Spleen (tissue), 11 donors: ENCODE results near the gene TRNP1. TPM values are rescaled to one million over a fixed set of nuclear protein-coding genes. Genes with fewer than 3 reads are reported as not detected.

Experiments used
- DNase-seq: peaks from one replicate; pipeline ENCODE4 v3.0.0-alpha.2; 2020
- H3K27ac ChIP-seq, 8 donors: fragments of 200-600 bp; sonication (generic) in 7 of 8; 1 replicate in 4 of 8; 2 replicates in 4 of 8; pipeline versions ENCODE4 v1.5.0 to v1.8.0; 2016 to 2021; ENCODE audit warnings: inconsistent platforms in 4 of 8, mild to moderate bottlenecking in 4 of 8, moderate library complexity in 1 of 8
- H3K27me3 ChIP-seq, 7 donors: fragments of 200-600 bp; sonication (generic) in 6 of 7; replicated peaks in 1 of 7; 1 replicate in 4 of 7; 2 replicates in 3 of 7; pipeline versions ENCODE4 v1.5.0 to v1.8.0; 2016 to 2021; ENCODE audit warnings: inconsistent platforms in 3 of 7, mild to moderate bottlenecking in 1 of 7
- H3K36me3 ChIP-seq, 6 donors: fragments of 200-600 bp; sonication (generic) in 5 of 6; 1 replicate in 4 of 6; 2 replicates in 2 of 6; pipeline versions ENCODE4 v1.5.0 to v1.8.0; 2016 to 2021; ENCODE audit warnings: inconsistent platforms in 2 of 6
- H3K4me1 ChIP-seq, 6 donors: fragments of 200-600 bp; sonication (generic) in 5 of 6; 1 replicate in 3 of 6; 2 replicates in 3 of 6; pipeline versions ENCODE4 v1.5.0 to v1.8.0; 2016 to 2021; ENCODE audit warnings: inconsistent platforms in 3 of 6
- H3K4me3 ChIP-seq, 8 donors: fragments of 200-600 bp; sonication (generic) in 7 of 8; 1 replicate in 4 of 8; 2 replicates in 4 of 8; pipeline versions ENCODE4 v1.5.0 to v1.8.0; 2016 to 2021; ENCODE audit warnings: inconsistent platforms in 4 of 8, mild to moderate bottlenecking in 4 of 8, moderate library complexity in 2 of 8
- H3K9me3 ChIP-seq, 8 donors: fragments of 200-600 bp; sonication (generic) in 7 of 8; 1 replicate in 4 of 8; 2 replicates in 4 of 8; pipeline versions ENCODE4 v1.5.0 to v1.8.0; 2016 to 2021; ENCODE audit warnings: inconsistent platforms in 4 of 8
- POLR2A ChIP-seq, 3 donors: fragments of 450-650 bp; IDR thresholded peaks; one replicate each; pipeline ENCODE4 v1.5.1; 2017; ENCODE audit warnings: antibody characterized with exemption in 3 of 3, mild to moderate bottlenecking in 1 of 3
- POLR2AphosphoS5 ChIP-seq, 3 donors: sonication (generic); formaldehyde crosslinking; IDR thresholded peaks; one replicate each; pipeline ENCODE4 v1.5.1; 2017; ENCODE audit warnings: antibody characterized with exemption in 3 of 3
- WGBS, 5 donors: extraction: QIAGEN DNeasy Blood & Tissue Kit in 3 of 5; methylation state at CpG; one replicate each; pipeline versions ENCODE4 v1.1.5 to v1.1.7; 2013 to 2018; 5-methylcytosine and 5-hydroxymethylcytosine counted together
- intact Hi-C: fragments of 100-400 bp; cut with DNase I; formaldehyde crosslinking; loops from one replicate; pipeline ENCODE4 v1.15.0; 2023; ENCODE audit warnings: low total_unique reads
- polyA plus RNA-seq, 3 donors: library from polyadenylated mRNA; stranded (reverse); fragments of 200-250 nt; gene quantifications; one replicate each; pipeline ENCODE4 v1.2.1, GENCODE V29; 2013
- total RNA-seq, 7 donors: library from RNA; depleted of rRNA in 3 of 7; stranded (reverse); fragments of >200 nt in 3 of 7; fragmentation: NEBNext Ultra II Directional in 4 of 7; extraction: Animal tissue kit (Norgen Biotek cat#: 25700) in 4 of 7; gene quantifications; one replicate each; pipeline versions ENCODE4 v1.1.0 to v1.2.1, GENCODE V29; 2016 to 2021
- TF ChIP-seq, protein P1 (sequence below), 11 experiments: fragments of 200-600 bp in 7 of 11; fragments of 450-650 bp in 4 of 11; sonication (generic) in 4 of 11; IDR thresholded peaks in 8 of 11; conservative IDR thresholded peaks in 3 of 11; 1 replicate in 7 of 11; 2 replicates in 4 of 11; pipeline versions ENCODE4 v1.4.0 to v1.8.0; 2016 to 2021; ENCODE audit warnings: antibody characterized with exemption in 11 of 11, inconsistent platforms in 4 of 11, mild to moderate bottlenecking in 1 of 11
- donor health status: healthy with polysubstance abuse.
- donor health status: DM: no; HTN: no; CAD: no; lungs with moderate emphysema.
- donor health status: DM: no; HTN: no; CAD: no.
- donor health status: Bipolar disorder and iron deficiency.
- donor health status: healthy.
- donor health status: DM: no; HTN: no; CAD: no.
- donor health status: DM: yes; HTN: yes; CAD: no.

TRNP1 gene
- total and polyA plus RNA-seq, 10 donors = 3.1 to 18.1 (median 6.5) TPM

DNA sequence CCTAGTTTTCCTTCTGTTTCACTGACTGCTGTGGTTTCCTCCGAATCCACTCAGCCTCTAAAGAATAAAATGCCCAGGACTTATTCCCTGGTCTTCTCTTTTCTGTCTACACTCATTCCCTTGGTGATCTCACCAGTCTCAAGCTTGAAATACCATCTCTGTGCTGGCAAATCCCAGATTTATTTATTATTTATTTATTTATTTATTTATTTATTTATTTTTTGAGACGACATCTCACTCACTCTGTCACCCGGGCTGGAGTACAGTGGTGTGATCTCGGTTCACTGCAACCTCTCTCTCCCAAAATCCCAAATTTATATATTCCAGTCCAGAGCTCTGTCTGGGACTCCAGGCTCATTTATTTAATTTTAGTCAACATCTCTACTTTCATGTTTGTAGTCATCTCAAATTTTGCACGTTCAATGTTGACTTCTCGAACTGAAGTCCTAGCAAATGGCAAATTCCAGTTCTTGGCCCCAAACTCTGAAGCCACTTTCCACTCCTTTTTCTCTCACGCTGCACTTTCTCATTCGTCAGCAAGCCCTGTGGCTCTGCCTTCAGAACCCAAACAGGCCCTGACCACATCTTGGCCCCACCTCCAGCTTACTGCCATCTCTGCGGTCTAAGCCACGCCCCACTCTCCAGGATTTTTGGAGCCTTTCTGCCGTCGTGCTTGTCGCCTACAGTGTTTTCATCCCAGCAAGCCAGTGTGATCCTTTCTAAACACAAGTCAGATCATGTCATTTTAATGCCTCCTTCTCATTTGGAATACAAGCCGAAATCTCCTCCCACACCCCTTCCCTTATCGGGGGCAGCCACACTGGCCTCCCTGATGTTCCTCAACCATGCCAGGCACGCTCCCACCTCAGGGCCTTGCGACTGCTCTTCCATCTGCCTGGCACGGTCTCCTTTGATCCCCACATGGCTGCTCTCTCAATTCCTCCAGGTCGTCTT lies 33.4 kb downstream of the TRNP1 start:
- Histone ChIP-seq H3K27me3 (peaks cover 0 to 9% (median 0%) of the 10 kb centered on the region in 7 donors), H3K4me3 (no peak overlapping the region), H3K9me3 (no peaks in the 10 kb centered on the region), H3K4me1 (peaks cover 6 to 24% (median 9%) of the 10 kb centered on the region in 6 donors), H3K27ac (peak overlapping the region in 6 of 8 donors; percentile 33 to 70 (median 52)), H3K36me3 (no peaks in the 10 kb centered on the region)
- no peak for DNase-seq
- intact Hi-C loops = no loop called here
- 70 to 82% (median 80%) methylated on average over 19 of the region's 19 CpGs for WGBS, 5 donors
- TF ChIP-seq POLR2AphosphoS5 (IDR thresholded peaks at IDR 0.05) (no peak), POLR2A (IDR thresholded peaks at IDR 0.05) (no peak)
- TF ChIP-seq, protein P1, sequence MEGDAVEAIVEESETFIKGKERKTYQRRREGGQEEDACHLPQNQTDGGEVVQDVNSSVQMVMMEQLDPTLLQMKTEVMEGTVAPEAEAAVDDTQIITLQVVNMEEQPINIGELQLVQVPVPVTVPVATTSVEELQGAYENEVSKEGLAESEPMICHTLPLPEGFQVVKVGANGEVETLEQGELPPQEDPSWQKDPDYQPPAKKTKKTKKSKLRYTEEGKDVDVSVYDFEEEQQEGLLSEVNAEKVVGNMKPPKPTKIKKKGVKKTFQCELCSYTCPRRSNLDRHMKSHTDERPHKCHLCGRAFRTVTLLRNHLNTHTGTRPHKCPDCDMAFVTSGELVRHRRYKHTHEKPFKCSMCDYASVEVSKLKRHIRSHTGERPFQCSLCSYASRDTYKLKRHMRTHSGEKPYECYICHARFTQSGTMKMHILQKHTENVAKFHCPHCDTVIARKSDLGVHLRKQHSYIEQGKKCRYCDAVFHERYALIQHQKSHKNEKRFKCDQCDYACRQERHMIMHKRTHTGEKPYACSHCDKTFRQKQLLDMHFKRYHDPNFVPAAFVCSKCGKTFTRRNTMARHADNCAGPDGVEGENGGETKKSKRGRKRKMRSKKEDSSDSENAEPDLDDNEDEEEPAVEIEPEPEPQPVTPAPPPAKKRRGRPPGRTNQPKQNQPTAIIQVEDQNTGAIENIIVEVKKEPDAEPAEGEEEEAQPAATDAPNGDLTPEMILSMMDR (IDR thresholded peaks at IDR 0.05 in 8 of 11, conservative IDR thresholded peaks at IDR 0.05 in 3 of 11) = no peak

DNA sequence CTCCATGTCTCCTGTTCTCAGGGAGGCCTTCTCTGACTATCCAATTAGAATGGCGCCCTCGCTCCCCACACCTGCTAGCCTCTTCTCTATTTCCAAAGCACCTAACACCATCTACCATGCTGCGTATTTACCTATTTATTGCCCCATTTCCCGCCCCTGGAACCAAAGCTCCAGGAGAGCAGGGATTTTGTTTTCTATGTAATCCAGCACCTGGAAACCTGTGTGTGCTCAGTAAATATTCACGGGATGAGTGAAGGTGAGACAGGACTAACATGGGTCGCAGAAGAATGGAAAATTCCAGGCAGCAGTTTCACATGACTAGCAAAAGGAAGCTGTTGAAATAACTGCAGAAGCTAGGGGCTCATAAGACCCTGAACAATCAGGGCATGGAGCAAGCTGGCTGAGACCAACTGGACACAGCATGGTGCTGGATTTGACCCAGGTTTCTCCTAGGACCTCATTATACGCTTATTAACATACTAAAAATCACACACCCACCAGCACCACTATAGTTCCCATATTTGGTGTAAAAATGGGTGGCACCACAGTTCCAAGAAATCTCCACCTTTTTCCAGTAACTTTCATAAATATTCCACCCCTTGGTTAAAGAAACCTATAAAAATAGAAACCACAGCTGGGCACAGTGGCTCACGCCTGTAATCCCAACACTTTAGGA lies 34.2 kb downstream of the TRNP1 start:
- peak overlapping the region in 6 of 8 donors; percentile 33 to 70 (median 52) for H3K27ac ChIP-seq
- DNase-seq = no peak
- no peak overlapping the region for H3K4me3 ChIP-seq
- intact Hi-C loops = no loop called here
- H3K36me3 ChIP-seq = no peaks in the 10 kb centered on the region
- no peaks in the 10 kb centered on the region for H3K9me3 ChIP-seq
- H3K27me3 ChIP-seq = peaks cover 0 to 10% (median 0%) of the 10 kb centered on the region in 7 donors
- H3K4me1 ChIP-seq = peaks cover 7 to 29% (median 11%) of the 10 kb centered on the region in 6 donors
- TF ChIP-seq, protein P1 (IDR thresholded peaks at IDR 0.05 in 8 of 11, conservative IDR thresholded peaks at IDR 0.05 in 3 of 11) = no peak
- TF ChIP-seq POLR2A (IDR thresholded peaks at IDR 0.05) (no peak), POLR2AphosphoS5 (IDR thresholded peaks at IDR 0.05) (no peak)
- 69 to 82% (median 72%) methylated on average over 8 of the region's 8 CpGs for WGBS, 5 donors

DNA sequence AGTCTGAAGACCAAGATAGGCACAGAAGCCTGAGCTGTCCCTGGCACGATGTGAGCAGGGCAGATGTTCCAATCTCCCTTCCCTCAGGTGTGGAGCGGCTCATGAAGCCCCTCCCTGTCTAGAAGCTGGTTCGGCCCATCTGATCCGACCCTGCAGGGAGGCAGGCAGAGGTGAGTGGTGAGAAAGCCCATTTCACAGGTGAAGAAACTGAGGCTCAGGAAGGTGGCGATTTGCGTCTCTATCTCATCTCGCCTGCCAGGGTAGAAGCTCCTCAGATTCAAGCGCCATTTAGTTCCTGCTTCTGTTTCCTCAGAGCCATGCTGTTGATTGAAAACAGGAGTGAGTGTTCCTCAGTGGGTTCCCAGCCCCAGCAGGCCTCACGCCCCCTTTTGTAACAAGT lies 36.0 kb downstream of the TRNP1 start:
- intact Hi-C loops = no loop called here
- DNase-seq = no peak
- H3K36me3 ChIP-seq = no peaks in the 10 kb centered on the region
- H3K4me1 ChIP-seq = peaks cover 7 to 29% (median 11%) of the 10 kb centered on the region in 6 donors
- 79 to 91% (median 85%) methylated on average over 9 of the region's 9 CpGs for WGBS, 5 donors
- no peaks in the 10 kb centered on the region for H3K9me3 ChIP-seq
- TF ChIP-seq POLR2A (IDR thresholded peaks at IDR 0.05) = no peak
- TF ChIP-seq, protein P1 (IDR thresholded peaks at IDR 0.05 in 8 of 11, conservative IDR thresholded peaks at IDR 0.05 in 3 of 11) = no peak
- no peak for TF ChIP-seq POLR2AphosphoS5 (IDR thresholded peaks at IDR 0.05)
- H3K27ac ChIP-seq = no peak overlapping the region
- peaks cover 0 to 10% (median 0%) of the 10 kb centered on the region in 7 donors for H3K27me3 ChIP-seq
- H3K4me3 ChIP-seq = no peak overlapping the region
